Measurements from ENCODE around the gene STK17B. TPM values are rescaled to one million over a fixed set of nuclear protein-coding genes. Genes with fewer than 3 reads are reported as not detected.
A peak's percentile ranks its signal among the peaks of the same experiment; 100 is the strongest.

STK17B gene
- total RNA-seq, 1 donor: 114 TPM

- DNase-seq (ENCODE audit: low read depth): peak; percentile 55
- no peak for TF ChIP-seq CTCF (IDR thresholded peaks at IDR 0.05; ENCODE audit: insufficient read depth, low read length)
- no peak overlapping the region for H3K4me3 ChIP-seq (ENCODE audit: low read depth, low read length)
Measured at GRCh38 chr2:196125596-196125995, 45.8 kb downstream of the STK17B start.

- peak; percentile 69 for DNase-seq (ENCODE audit: low read depth)
- H3K4me3 ChIP-seq (ENCODE audit: low read depth, low read length): no peak overlapping the region
- no peak for TF ChIP-seq CTCF (IDR thresholded peaks at IDR 0.05; ENCODE audit: insufficient read depth, low read length)
Measured at GRCh38 chr2:196123679-196124373, 47.6 kb downstream of the STK17B start.

- no peak overlapping the region for H3K4me3 ChIP-seq (ENCODE audit: low read depth, low read length)
- no peak for DNase-seq (ENCODE audit: low read depth)
- TF ChIP-seq CTCF (IDR thresholded peaks at IDR 0.05; ENCODE audit: insufficient read depth, low read length): no peak
Measured at GRCh38 chr2:196119926-196120325, 51.5 kb downstream of the STK17B start.

- DNase-seq (ENCODE audit: low read depth): no peak
- H3K4me3 ChIP-seq (ENCODE audit: low read depth, low read length): no peak overlapping the region
- TF ChIP-seq CTCF (IDR thresholded peaks at IDR 0.05; ENCODE audit: insufficient read depth, low read length): no peak
Measured at GRCh38 chr2:196117214-196117705, 54.1 kb downstream of the STK17B start.

- peak; percentile 82 for DNase-seq (ENCODE audit: low read depth)
Measured at GRCh38 chr2:196113061-196113974, 58.1 kb downstream of the STK17B start.

More at GRCh38 chr2:196113061-196113974, 58.1 kb downstream of the STK17B start:
- no peak for TF ChIP-seq CTCF (IDR thresholded peaks at IDR 0.05; ENCODE audit: insufficient read depth, low read length)
- no peak overlapping the region for H3K4me3 ChIP-seq (ENCODE audit: low read depth, low read length)
